SK-N-SH treated with all-trans-retinoic acid at 6 μM for 48 hours (cell line): Measurements from ENCODE around the gene NFATC3.

ENCODE experiments used
- BACH2 ChIP-seq: fragments of 250-450 bp; sonication (Bioruptor Pico); IDR thresholded peaks from 2 replicates; pipeline ENCODE4 v1.9.0; 2021; ENCODE audit warnings: mild to moderate bottlenecking, borderline replicate concordance
- OSR1 ChIP-seq: fragments of 250-450 bp; sonication (Bioruptor Pico); IDR thresholded peaks from 2 replicates; pipeline ENCODE4 v1.8.0; 2022; ENCODE audit warnings: moderate library complexity, mild to moderate bottlenecking, inconsistent platforms
- TSHZ2 ChIP-seq: fragments of 250-450 bp; sonication (Bioruptor Pico); IDR thresholded peaks from 2 replicates; pipeline ENCODE4 v1.5.0; 2020; ENCODE audit warnings: mild to moderate bottlenecking, moderate library complexity

- no peak for TF ChIP-seq BACH2
- no peak for TF ChIP-seq OSR1 (CRISPR knock-in tag)
- TF ChIP-seq TSHZ2 (CRISPR knock-in tag) = no peak
These were observed 14.2 kb upstream of the NFATC3 start for GRCh38 chr16:68070806-68071517.
